PC-9 (cell line): ENCODE measurements around the gene SEC23B.

Experiments used
- CTCF ChIP-seq: fragments of 200-600 bp; sonication (generic); conservative IDR thresholded peaks from 2 replicates; pipeline ENCODE4 v1.6.1; 2017; ENCODE audit warnings: mixed run types, antibody characterized with exemption, mild to moderate bottlenecking, moderate library complexity
- EZH2 ChIP-seq: fragments of 200-600 bp; sonication (generic); IDR thresholded peaks from 2 replicates; pipeline ENCODE4 v1.8.0; 2017; ENCODE audit warnings: antibody characterized with exemption, low read depth

GRCh38 chr20:18537651-18538050 lies 29.9 kb downstream of the SEC23B start:
- TF ChIP-seq CTCF (no peak), EZH2 (no peak)
